Glutamatergic neuron (in vitro differentiated cells): ENCODE results near the gene FSD1. TPM values are rescaled to one million over a fixed set of nuclear protein-coding genes. Genes with fewer than 3 reads are reported as not detected.

ENCODE experiments used
- DNase-seq: peaks from one replicate; pipeline ENCODE4 v3.0.0; 2022
- H3K27ac Mint-ChIP-seq: one replicate; pipeline ENCODE4 v1.8.0; 2020; ENCODE audit warnings: mild to moderate bottlenecking, mixed read lengths, inconsistent platforms; ENCODE audit not compliant: unreplicated experiment
- H3K27me3 Mint-ChIP-seq: one replicate; pipeline ENCODE4 v1.8.0; 2020; ENCODE audit warnings: mild to moderate bottlenecking, moderate library complexity, mixed read lengths, inconsistent platforms; ENCODE audit not compliant: unreplicated experiment
- H3K36me3 Mint-ChIP-seq: one replicate; pipeline ENCODE4 v1.8.0; 2020; ENCODE audit warnings: mild to moderate bottlenecking, mixed read lengths, inconsistent platforms; ENCODE audit not compliant: unreplicated experiment
- H3K4me1 Mint-ChIP-seq: one replicate; pipeline ENCODE4 v1.8.0; 2020; ENCODE audit warnings: mild to moderate bottlenecking, low read depth, mixed read lengths, inconsistent platforms; ENCODE audit not compliant: unreplicated experiment
- H3K4me3 Mint-ChIP-seq: one replicate; pipeline ENCODE4 v1.8.0; 2020; ENCODE audit warnings: mild to moderate bottlenecking, mixed read lengths, inconsistent platforms; ENCODE audit not compliant: unreplicated experiment
- H3K9me3 Mint-ChIP-seq: one replicate; pipeline ENCODE4 v1.8.0; 2020; ENCODE audit warnings: mild to moderate bottlenecking, moderate library complexity, mixed read lengths, inconsistent platforms; ENCODE audit not compliant: unreplicated experiment
- CTCF ChIP-seq: fragments of 200-600 bp; sonication (generic); IDR thresholded peaks from one replicate; pipeline ENCODE4 v1.5.0; 2021; ENCODE audit not compliant: partially characterized antibody, unreplicated experiment
- total RNA-seq: library from RNA; stranded (reverse); fragmentation: NEBNext Ultra II Directional; extraction: Animal tissue kit (Norgen Biotek cat#: 25700); gene quantifications from one replicate; pipeline ENCODE4 v1.2.1, GENCODE V29; 2021; ENCODE audit not compliant: unreplicated experiment

FSD1 gene
- total RNA-seq, 1 donor from 2014 or later: 156 TPM

- no peaks in the 10 kb centered on the region for H3K4me1 Mint-ChIP-seq
- no peak for DNase-seq
- H3K27ac Mint-ChIP-seq: no peak overlapping the region
- H3K36me3 Mint-ChIP-seq: no peaks in the 10 kb centered on the region
- H3K27me3 Mint-ChIP-seq: peaks cover 4% of the 10 kb centered on the region
- no peak overlapping the region for H3K4me3 Mint-ChIP-seq
- no peak for TF ChIP-seq CTCF
- H3K9me3 Mint-ChIP-seq: peaks cover 3% of the 10 kb centered on the region
These were observed 39.6 kb upstream of the FSD1 start for GRCh38 chr19:4264812-4265211.

- DNase-seq: no peak
- no peak overlapping the region for H3K27ac Mint-ChIP-seq
- peaks cover 4% of the 10 kb centered on the region for H3K27me3 Mint-ChIP-seq
- H3K9me3 Mint-ChIP-seq: peaks cover 3% of the 10 kb centered on the region
- H3K4me1 Mint-ChIP-seq: no peaks in the 10 kb centered on the region
- H3K36me3 Mint-ChIP-seq: no peaks in the 10 kb centered on the region
- no peak for TF ChIP-seq CTCF
- no peak overlapping the region for H3K4me3 Mint-ChIP-seq
These were observed 38.0 kb upstream of the FSD1 start for GRCh38 chr19:4266253-4267000.

- peak; percentile 76 for DNase-seq
- Mint-ChIP-seq H3K27ac (peak overlapping the region; percentile 53), H3K36me3 (no peaks in the 10 kb centered on the region)
These were observed 37.1 kb upstream of the FSD1 start for GRCh38 chr19:4267101-4267900.

GRCh38 chr19:4267901-4268815 lies 36.2 kb upstream of the FSD1 start:
- TF ChIP-seq CTCF: peak; percentile 33
- H3K9me3 Mint-ChIP-seq: peaks cover 3% of the 10 kb centered on the region
- H3K27ac Mint-ChIP-seq: peak overlapping the region; percentile 48
- H3K4me3 Mint-ChIP-seq: no peak overlapping the region
- peaks cover 4% of the 10 kb centered on the region for H3K27me3 Mint-ChIP-seq
- no peaks in the 10 kb centered on the region for H3K36me3 Mint-ChIP-seq
- DNase-seq: no peak
- H3K4me1 Mint-ChIP-seq: no peaks in the 10 kb centered on the region

More at GRCh38 chr19:4267101-4267900, 37.1 kb upstream of the FSD1 start:
- Mint-ChIP-seq H3K4me3 (no peak overlapping the region), H3K27me3 (peaks cover 4% of the 10 kb centered on the region), H3K9me3 (peaks cover 3% of the 10 kb centered on the region), H3K4me1 (no peaks in the 10 kb centered on the region)
- TF ChIP-seq CTCF: peak; percentile 94
